NCI-H187 treated with DMSO at 0.1 percent for 48 hours (cell line): ENCODE data around the gene CTDSPL2.
"Not testable (repeated sequence)": the region's sequence is repeated elsewhere in the genome, so short reads cannot be mapped to it uniquely, and the experiment has no call there.

Experiments
- DNase-seq: peaks from one replicate; lab custom pipeline; 2025; lab: John Stamatoyannopoulos, UW

CTDSPL2 gene

DNA sequence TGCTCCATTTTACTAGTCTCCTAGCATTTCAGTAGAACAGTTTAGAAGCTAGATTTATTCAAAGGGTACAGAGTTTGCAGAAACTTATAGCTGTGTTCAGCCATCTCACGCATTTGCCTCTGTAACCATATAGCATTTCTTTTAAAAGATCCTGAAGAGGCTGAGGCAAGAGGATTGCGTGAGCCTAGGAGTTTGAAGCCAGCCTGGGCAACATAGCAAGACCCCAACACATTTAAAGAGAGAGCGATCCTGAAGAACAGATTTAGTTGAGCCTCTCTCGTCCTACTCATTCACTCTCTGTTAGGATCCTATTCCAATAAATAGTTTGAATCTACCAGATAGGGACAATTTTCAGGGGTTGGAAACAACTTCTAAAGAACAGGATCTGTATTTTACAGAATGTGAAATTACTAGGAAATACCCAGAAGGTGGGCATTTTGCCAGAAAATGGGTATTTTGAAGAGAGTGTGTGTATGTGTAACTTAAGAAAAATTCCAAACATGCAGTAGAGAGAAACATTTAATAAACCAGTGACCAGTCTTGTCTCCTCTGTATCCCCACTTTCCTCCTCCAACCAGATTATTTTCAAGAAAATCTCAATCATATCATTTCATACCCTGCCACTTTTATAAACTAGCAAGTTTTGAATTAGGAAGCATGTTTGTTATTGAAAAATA lies 114.0 kb downstream of the CTDSPL2 start:
- DNase-seq = no peak

DNA sequence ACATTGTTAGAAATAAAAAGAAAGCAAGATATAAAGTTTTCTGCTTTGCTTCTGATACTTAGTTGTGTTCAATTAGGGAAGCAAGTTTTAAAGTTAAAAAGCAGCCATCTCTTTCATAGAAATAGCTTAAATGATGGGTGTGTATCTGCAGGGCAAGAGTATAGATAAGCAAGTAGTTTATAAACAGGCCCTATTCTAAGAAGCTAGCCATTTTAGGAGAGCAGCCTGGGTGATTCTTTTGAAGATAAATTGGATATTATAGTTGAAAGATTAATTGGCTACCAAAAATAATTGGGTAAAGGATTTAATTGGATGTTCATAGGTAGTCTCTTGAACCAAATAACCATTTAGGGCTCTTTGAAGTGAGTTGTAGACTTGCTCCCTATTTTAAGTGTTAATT lies 115.2 kb downstream of the CTDSPL2 start:
- no peak for DNase-seq

GRCh38 chr15:44544745-44545144 lies 117.3 kb downstream of the CTDSPL2 start:
- DNase-seq = not testable (repeated sequence)

DNA sequence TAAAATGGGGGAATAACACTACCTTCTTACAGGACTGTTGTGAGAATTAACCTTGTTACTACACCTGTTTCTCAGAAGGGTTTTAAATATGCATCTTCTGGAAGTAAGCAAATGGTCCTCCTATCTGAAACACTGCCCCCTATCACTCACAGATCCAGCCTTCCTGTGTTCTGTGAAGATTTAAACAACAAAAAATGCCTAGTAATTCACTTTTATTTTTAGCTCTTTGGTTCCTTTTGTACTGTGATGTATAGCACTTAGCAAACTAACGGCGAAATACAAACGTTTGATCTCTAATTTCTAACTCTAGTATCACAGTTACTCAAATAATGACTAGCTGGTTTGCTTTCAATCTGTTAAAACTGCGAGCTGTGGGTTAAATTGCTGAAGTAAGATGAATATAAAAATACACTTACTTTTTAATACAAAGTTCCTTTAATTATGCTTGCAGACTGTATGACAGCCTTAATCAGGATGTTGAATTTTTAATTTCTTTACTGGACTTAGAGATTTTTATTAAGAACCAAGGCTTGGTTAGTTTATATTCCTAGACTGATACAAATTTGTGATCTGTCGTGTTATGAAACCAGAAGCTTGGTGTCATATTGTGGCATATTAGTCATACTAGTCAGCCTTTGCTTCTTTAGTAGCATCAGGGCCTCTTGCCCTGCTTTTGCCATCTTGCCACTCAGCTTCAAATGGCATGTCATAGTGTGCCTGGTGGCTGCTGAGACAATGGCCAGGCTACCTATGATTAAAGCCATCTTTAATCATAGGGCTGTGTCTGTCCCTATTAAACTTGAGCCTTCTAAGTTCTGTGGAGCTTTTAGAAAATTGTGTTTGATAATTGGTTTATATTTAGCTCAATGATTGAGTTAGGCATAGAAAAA lies 118.7 kb downstream of the CTDSPL2 start:
- DNase-seq = no peak

- DNase-seq = not testable (repeated sequence)
These were observed 121.7 kb downstream of the CTDSPL2 start for GRCh38 chr15:44549152-44549551.

DNA sequence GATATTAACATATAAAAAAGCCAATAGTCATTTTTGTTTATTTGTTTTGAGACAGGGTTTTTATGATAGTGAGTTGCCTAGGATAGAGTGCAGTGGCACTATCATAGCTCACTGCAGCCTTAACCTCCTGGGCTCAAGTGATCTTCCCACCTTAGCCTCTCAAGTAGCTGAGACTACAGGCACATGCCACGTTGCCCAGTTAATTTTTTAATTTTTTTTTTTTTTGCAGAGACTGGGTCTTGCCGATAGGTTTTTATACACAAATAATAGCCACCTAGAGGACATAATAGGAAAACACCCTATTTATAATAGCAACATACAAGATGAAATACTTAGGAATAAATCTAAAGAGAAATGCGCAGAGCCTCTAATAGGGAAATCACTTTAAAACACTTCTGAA lies 122.8 kb downstream of the CTDSPL2 start:
- no peak for DNase-seq

DNA sequence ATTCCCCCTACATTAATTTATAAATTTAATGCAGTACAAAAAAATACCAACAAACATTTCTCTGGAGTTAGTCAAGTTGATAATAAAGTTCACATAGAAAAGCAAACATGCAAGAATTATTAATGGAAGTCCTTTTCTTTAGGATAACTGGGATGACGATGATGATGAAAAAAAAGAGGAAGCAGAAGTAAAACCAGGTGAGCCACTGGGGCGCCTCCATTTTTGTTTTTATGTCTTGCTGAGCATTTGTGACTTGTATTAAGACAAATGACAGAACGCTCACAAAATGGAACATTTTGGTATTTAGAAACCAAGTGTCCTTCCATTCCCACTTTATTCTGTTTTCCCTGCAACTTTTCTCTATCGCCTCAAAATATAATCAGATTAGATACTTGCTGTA lies 123.3 kb downstream of the CTDSPL2 start:
- no peak for DNase-seq

GRCh38 chr15:44554934-44555723 lies 127.7 kb downstream of the CTDSPL2 start:
- DNase-seq = no peak

GRCh38 chr15:44560926-44561325 lies 133.5 kb downstream of the CTDSPL2 start:
- DNase-seq = not testable (repeated sequence)

DNA sequence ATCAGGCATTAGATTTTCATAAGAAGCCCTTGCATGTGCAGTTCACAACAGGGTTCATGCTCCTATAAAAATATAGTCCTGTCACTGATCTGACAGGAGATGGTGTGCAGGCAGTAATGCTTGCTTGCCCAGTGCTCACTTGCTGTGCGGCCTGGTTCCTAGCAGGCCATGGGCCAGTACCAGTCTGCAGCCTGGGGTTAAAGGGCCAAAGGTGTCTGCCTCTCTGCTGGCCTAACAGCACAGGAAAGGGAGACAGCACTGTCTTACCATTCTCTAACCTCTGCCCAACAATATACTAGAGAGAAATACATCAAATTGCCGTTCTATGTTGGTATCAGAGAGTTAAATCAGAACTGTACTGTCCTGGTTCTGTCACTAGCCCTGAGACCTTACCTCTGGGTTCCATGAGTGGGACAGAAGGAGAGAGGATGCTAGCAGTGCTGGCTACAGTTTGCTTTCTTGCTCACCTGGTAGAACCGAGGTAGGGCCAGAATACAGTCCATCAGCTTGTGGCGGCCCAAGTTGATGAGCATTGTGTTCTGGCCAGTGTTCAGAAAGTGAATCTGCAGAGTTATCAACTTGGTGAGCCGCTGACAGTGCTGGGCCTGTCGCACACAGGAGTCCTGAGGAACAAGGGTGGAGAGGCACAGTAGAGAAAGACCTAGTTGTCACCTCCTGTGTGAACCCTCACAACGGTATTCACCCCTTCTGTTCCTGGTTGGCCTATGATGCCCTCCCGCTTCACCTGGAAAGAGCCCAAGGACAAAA lies 138.1 kb downstream of the CTDSPL2 start:
- DNase-seq = no peak

DNA sequence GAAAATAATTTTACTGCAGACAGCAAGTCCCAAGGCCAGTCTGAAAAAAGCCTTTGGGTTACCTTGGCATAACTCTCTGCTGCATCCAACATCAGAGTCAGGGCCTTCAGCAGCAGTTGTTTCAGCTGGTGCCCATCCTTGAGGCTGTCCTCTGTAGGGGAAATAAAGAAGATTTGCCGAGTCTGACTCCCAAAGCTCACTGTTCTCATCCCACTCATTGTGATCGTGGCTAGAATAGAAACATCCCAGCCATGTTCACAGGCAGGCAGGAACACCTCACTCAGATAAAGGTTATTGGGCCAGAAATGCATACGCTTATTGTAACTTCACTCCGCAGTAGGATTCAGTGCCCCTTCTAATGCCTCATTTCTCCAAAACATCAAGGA lies 138.7 kb downstream of the CTDSPL2 start:
- no peak for DNase-seq

DNA sequence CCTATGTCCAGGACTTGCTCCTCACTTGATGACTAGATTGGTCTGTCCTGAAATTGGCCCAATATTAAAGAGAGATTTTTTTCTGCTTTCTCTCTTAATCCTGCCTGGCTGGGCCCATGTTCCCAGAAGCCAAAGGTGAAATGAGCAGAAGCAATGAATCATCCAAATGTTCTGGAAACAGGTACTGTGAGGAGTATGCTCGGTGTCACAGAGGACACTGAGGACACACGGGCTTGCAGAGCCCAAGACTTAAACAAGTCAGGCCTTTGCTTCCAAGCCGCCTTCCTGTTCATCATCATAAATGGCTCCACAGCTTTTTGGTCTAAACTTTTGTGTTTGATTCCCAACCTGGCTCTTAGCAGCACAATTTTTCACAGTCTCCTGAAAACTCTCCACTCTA lies 140.9 kb downstream of the CTDSPL2 start:
- no peak for DNase-seq

DNA sequence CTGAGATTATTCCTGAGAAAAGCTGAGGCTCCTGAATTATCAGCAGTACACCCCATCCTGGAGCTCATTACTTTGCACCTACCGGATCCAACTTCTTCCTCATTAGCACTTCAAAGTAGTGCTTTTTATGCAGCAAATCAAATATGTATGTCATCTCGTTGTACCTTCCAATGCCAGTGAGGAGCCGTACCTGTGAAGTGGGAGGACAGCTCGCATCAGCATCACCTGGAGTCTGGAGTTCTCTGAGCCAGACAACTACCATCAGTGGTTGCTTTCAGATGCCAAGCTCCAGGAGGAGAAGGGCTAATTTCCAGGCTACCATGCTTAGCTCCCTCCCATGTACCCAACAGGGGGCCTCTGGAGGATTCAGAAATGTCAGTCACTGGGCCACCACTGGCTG lies 141.9 kb downstream of the CTDSPL2 start:
- no peak for DNase-seq

- no peak for DNase-seq
These were observed 142.9 kb downstream of the CTDSPL2 start for GRCh38 chr15:44570361-44570760.

DNA sequence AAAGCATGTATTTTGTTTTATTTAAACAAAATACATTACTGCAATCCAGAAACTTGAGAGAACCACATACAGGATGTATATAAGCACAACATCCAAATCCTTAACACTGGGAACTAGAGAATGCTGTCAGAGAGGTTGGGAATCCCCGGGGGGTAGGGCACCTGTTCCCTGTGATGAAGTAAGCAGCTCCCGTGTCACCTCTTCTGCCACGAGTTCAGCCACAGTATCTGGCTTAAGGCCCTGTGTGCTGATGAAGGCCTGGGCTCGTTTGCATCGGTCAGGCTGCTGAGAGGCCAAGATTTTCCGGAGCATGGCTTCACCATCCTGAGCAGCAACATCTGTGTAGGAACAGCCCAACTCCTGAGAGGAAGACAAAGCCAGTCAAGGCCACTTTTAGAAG lies 146.0 kb downstream of the CTDSPL2 start:
- no peak for DNase-seq

- DNase-seq = no peak
These were observed 147.3 kb downstream of the CTDSPL2 start for GRCh38 chr15:44574734-44575133.
